Trophoblast cell (in vitro differentiated cells and primary cell): ENCODE measurements around the gene ZNF473.

Experiments used
- DNase-seq, 2 donors: peaks; one replicate each; pipeline ENCODE4 v3.0.0-alpha.2; 2016
- H2AFZ ChIP-seq: 2 replicates; pipeline ENCODE4 v1.6.1; 2013; ENCODE audit warnings: low read length, moderate library complexity, mild to moderate bottlenecking; ENCODE audit not compliant: insufficient read depth, poor library complexity
- H2AK5ac ChIP-seq: 2 replicates; pipeline ENCODE4 v1.6.1; 2013; ENCODE audit warnings: mild to moderate bottlenecking, low read length
- H2BK120ac ChIP-seq: 2 replicates; pipeline ENCODE4 v1.6.1; 2013; ENCODE audit warnings: low read length, mild to moderate bottlenecking, moderate library complexity; ENCODE audit not compliant: insufficient read depth, poor library complexity
- H2BK12ac ChIP-seq: 2 replicates; pipeline ENCODE4 v1.6.1; 2013; ENCODE audit warnings: mild to moderate bottlenecking, low read length, moderate library complexity
- H2BK5ac ChIP-seq: 2 replicates; pipeline ENCODE4 v1.6.1; 2013; ENCODE audit warnings: low read length, low read depth, moderate library complexity, mild to moderate bottlenecking; ENCODE audit not compliant: poor library complexity
- H3K14ac ChIP-seq: 2 replicates; pipeline ENCODE4 v1.6.1; 2013; ENCODE audit warnings: mild to moderate bottlenecking, low read length
- H3K18ac ChIP-seq: 2 replicates; pipeline ENCODE4 v1.6.1; 2013; ENCODE audit warnings: mild to moderate bottlenecking, low read length
- H3K23ac ChIP-seq: 2 replicates; pipeline ENCODE4 v1.6.1; 2013; ENCODE audit warnings: low read length
- H3K27ac ChIP-seq: 2 replicates; pipeline ENCODE4 v1.5.1; 2013; ENCODE audit warnings: low read depth, mild to moderate bottlenecking, inconsistent platforms, low read length, moderate library complexity
- H3K27me3 ChIP-seq: 2 replicates; pipeline ENCODE4 v1.6.1; 2013; ENCODE audit warnings: inconsistent platforms, mild to moderate bottlenecking, low read length, moderate library complexity; ENCODE audit not compliant: insufficient read depth
- H3K36me3 ChIP-seq, 2 experiments: 1 replicate in 1 of 2; 2 replicates in 1 of 2; pipeline ENCODE4 v1.6.1; 2013; ENCODE audit warnings: low read length in 2 of 2, mild to moderate bottlenecking in 2 of 2, moderate library complexity in 1 of 2; ENCODE audit not compliant: insufficient read depth in 2 of 2, control insufficient read depth in 1 of 2
- H3K4ac ChIP-seq: 2 replicates; pipeline ENCODE4 v1.6.1; 2013; ENCODE audit warnings: low read depth, mild to moderate bottlenecking, low read length, moderate library complexity
- H3K4me1 ChIP-seq, 2 experiments: 1 replicate in 1 of 2; 2 replicates in 1 of 2; pipeline ENCODE4 v1.6.1; 2013; ENCODE audit warnings: low read length in 2 of 2, mild to moderate bottlenecking in 2 of 2, moderate library complexity in 1 of 2; ENCODE audit not compliant: insufficient read depth in 2 of 2, control insufficient read depth in 1 of 2
- H3K4me2 ChIP-seq: 2 replicates; pipeline ENCODE4 v1.6.1; 2013; ENCODE audit warnings: inconsistent platforms, mild to moderate bottlenecking, low read length, moderate library complexity
- H3K4me3 ChIP-seq: 2 replicates; pipeline ENCODE4 v1.5.1; 2013; ENCODE audit warnings: mild to moderate bottlenecking, low read depth, low read length, inconsistent platforms
- H3K79me1 ChIP-seq: one replicate; pipeline ENCODE4 v1.6.1; 2013; ENCODE audit warnings: low read length
- H3K79me2 ChIP-seq: 2 replicates; pipeline ENCODE4 v1.6.1; 2013; ENCODE audit warnings: low read length, mild to moderate bottlenecking; ENCODE audit not compliant: control insufficient read depth, insufficient read depth, poor library complexity
- H3K9ac ChIP-seq: 2 replicates; pipeline ENCODE4 v1.6.1; 2013; ENCODE audit warnings: mild to moderate bottlenecking, low read length
- H3K9me3 ChIP-seq: 2 replicates; pipeline ENCODE4 v1.6.1; 2013; ENCODE audit warnings: low read depth, mild to moderate bottlenecking, control low read depth, inconsistent platforms, low read length; ENCODE audit not compliant: insufficient read depth
- H4K12ac ChIP-seq: 2 replicates; pipeline ENCODE4 v1.6.1; 2013; ENCODE audit warnings: low read depth, mild to moderate bottlenecking, low read length, moderate library complexity
- H4K8ac ChIP-seq: 2 replicates; pipeline ENCODE4 v1.6.1; 2013; ENCODE audit warnings: low read depth, mild to moderate bottlenecking, low read length, moderate library complexity
- H4K91ac ChIP-seq: one replicate; pipeline ENCODE4 v1.6.1; 2013; ENCODE audit warnings: low read depth, mild to moderate bottlenecking, low read length, moderate library complexity
- WGBS: extraction: QIAGEN DNeasy Blood & Tissue Kit; methylation state at CpG from one replicate; pipeline ENCODE4 v1.1.7; 2013; ENCODE audit warnings: missing lambda C conversion rate; ENCODE audit not compliant: insufficient read length, insufficient coverage; ENCODE audit errors: extremely low coverage; 5-methylcytosine and 5-hydroxymethylcytosine counted together

Gene ZNF473

DNA sequence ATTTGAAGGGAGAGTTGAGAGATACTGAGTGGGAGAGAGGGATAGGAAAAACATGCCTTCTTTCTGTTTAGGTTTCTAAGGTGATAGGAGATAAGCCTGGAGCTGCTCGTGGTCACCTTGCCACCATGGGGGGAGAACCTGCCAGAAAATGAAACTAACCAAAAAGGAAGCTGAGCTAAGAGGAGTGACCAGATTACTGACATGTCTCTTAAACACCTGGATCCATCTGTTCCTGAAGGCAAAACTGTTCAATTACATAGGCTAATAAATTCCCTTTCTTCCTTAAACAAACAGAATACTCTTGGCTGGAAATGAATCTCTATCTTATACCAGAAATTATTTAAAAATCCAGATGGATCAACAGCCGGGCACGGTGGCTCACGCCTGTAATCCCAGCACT lies 27.3 kb downstream of the ZNF473 start:
- no peak overlapping the region for H3K14ac ChIP-seq
- H3K23ac ChIP-seq, result no peak overlapping the region
- no peak overlapping the region for H4K8ac ChIP-seq
- no peak overlapping the region for H3K27ac ChIP-seq
- H4K91ac ChIP-seq, result no peak overlapping the region
- no peak overlapping the region for H2AK5ac ChIP-seq
- no peak overlapping the region for H2BK12ac ChIP-seq
- H3K4ac ChIP-seq, result no peak overlapping the region
- peaks cover 17% of the 10 kb centered on the region for H3K9me3 ChIP-seq
- no peak overlapping the region for H3K4me2 ChIP-seq
- H3K36me3 ChIP-seq, result peaks cover under 1 to 2% of the 10 kb centered on the region in 2 experiments
- H3K4me3 ChIP-seq, result no peak overlapping the region
- no peaks in the 10 kb centered on the region for H3K4me1 ChIP-seq
- H3K9ac ChIP-seq, result no peak overlapping the region
- no peak overlapping the region for H4K12ac ChIP-seq
- H3K79me1 ChIP-seq, result no peaks in the 10 kb centered on the region
- H2BK5ac ChIP-seq, result no peak overlapping the region
- WGBS, result no CpG with 5 or more reads among the region's 4 CpGs
- H3K27me3 ChIP-seq, result no peaks in the 10 kb centered on the region
- no peak for DNase-seq
- H3K18ac ChIP-seq, result no peak overlapping the region
- H2BK120ac ChIP-seq, result no peak overlapping the region
- no peaks in the 10 kb centered on the region for H3K79me2 ChIP-seq
- H2AFZ ChIP-seq, result no peak overlapping the region

DNA sequence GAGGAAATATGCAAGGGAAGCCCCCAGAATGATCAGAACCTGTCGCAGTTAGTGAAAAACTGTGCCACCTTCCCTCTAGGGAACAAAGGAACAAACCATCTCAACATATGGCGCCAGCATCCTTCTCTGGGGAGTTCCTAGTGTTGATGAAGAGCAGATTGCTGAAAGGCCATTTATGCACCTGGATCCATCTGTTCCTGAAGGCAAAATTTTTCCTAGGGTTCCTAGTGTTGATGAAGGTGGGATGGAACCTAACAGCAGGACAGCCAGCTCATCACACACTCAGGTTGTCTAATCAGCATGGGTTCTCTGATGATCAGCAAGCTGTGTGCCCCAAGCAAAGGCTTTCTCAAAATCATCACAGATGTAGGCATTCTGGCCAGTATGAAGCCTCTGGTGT lies 32.6 kb downstream of the ZNF473 start:
- H4K8ac ChIP-seq, result no peak overlapping the region
- H2BK12ac ChIP-seq, result no peak overlapping the region
- no peak overlapping the region for H3K9ac ChIP-seq
- no peak overlapping the region for H4K12ac ChIP-seq
- no peak overlapping the region for H2AK5ac ChIP-seq
- H3K4me3 ChIP-seq, result no peak overlapping the region
- H3K79me1 ChIP-seq, result no peaks in the 10 kb centered on the region
- no peak overlapping the region for H2BK5ac ChIP-seq
- no peak overlapping the region for H3K23ac ChIP-seq
- no peak overlapping the region for H2AFZ ChIP-seq
- H3K79me2 ChIP-seq, result no peaks in the 10 kb centered on the region
- DNase-seq, result no peak
- no peak overlapping the region for H3K4me2 ChIP-seq
- no peak overlapping the region for H2BK120ac ChIP-seq
- H4K91ac ChIP-seq, result no peak overlapping the region
- peaks cover 32% of the 10 kb centered on the region for H3K9me3 ChIP-seq
- no peaks in the 10 kb centered on the region for H3K36me3 ChIP-seq
- no peak overlapping the region for H3K4ac ChIP-seq
- no peak overlapping the region for H3K14ac ChIP-seq
- H3K27ac ChIP-seq, result no peak overlapping the region
- H3K4me1 ChIP-seq, result no peaks in the 10 kb centered on the region
- no peak overlapping the region for H3K18ac ChIP-seq
- no CpG with 5 or more reads among the region's 2 CpGs for WGBS
- no peaks in the 10 kb centered on the region for H3K27me3 ChIP-seq

DNA sequence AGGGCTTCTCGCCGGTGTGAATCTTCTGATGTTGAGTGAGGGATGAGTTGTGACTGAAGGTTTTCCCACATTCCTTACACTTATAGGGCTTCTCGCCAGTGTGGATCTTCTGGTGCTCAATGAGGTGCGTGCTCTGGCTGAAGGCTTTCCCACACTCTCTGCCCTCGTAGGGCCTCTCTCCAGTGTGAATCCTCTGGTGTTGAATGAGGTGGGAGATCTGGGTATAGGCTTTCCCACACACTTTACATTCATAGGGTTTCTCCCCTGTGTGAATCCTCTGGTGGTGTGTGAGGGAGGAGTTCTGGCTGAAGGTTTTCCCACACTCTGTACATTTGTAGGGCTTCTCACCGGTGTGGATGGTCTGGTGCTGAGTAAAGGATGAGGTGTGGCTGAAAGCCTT lies 33.2 kb downstream of the ZNF473 start:
- Histone ChIP-seq H3K79me2 (no peaks in the 10 kb centered on the region), H2BK5ac (no peak overlapping the region), H3K9me3 (peaks cover 32% of the 10 kb centered on the region), H3K4me2 (no peak overlapping the region), H3K36me3 (no peaks in the 10 kb centered on the region), H3K9ac (no peak overlapping the region), H4K91ac (no peak overlapping the region), H2AK5ac (no peak overlapping the region), H3K27me3 (no peaks in the 10 kb centered on the region), H4K12ac (no peak overlapping the region), H3K18ac (no peak overlapping the region), H3K4ac (no peak overlapping the region), H4K8ac (no peak overlapping the region), H3K23ac (no peak overlapping the region), H3K27ac (no peak overlapping the region), H3K4me1 (no peaks in the 10 kb centered on the region), H2AFZ (no peak overlapping the region), H3K79me1 (no peaks in the 10 kb centered on the region), H2BK12ac (no peak overlapping the region), H3K4me3 (no peak overlapping the region), H2BK120ac (no peak overlapping the region), H3K14ac (no peak overlapping the region)
- no peak for DNase-seq
- WGBS, result no CpG with 5 or more reads among the region's 6 CpGs

DNA sequence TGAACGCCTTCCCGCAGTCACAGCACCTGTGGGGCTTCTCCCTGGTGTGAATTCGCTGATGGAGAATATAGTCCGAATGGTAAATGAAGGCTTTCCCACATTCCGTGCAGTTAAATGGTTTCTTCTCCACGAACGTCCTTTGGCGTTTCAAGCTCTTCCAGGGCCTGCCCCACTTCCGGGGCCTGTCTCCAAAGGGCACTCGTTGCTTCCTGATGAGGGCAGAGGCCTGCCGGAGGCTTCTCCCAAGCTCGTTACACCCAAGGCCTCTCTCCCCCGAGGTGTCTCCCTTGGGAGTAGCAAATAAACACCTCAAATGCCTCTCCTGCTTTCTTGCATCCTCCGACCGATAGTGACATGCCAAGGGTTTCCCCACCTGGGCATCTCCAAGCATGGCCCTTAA lies 34.3 kb downstream of the ZNF473 start:
- Histone ChIP-seq H3K79me2 (no peaks in the 10 kb centered on the region), H2AK5ac (no peak overlapping the region)

More for the DNA sequence above, 34.3 kb downstream of the ZNF473 start:
- Histone ChIP-seq H3K27ac (no peak overlapping the region), H3K4me3 (no peak overlapping the region), H3K9me3 (peaks cover 32% of the 10 kb centered on the region), H3K27me3 (no peaks in the 10 kb centered on the region), H3K18ac (no peak overlapping the region), H4K91ac (no peak overlapping the region), H3K14ac (no peak overlapping the region), H3K79me1 (no peaks in the 10 kb centered on the region), H3K9ac (no peak overlapping the region), H3K36me3 (no peaks in the 10 kb centered on the region), H4K8ac (no peak overlapping the region), H2BK5ac (no peak overlapping the region), H2BK120ac (no peak overlapping the region), H3K4me2 (no peak overlapping the region), H2BK12ac (no peak overlapping the region), H2AFZ (no peak overlapping the region), H4K12ac (no peak overlapping the region), H3K23ac (no peak overlapping the region), H3K4me1 (no peaks in the 10 kb centered on the region), H3K4ac (no peak overlapping the region)
- no CpG with 5 or more reads among the region's 15 CpGs for WGBS
- no peak for DNase-seq
